Gastroesophageal sphincter (tissue), 3 donors: ENCODE data around the gene RALY.

Source experiments
- POLR2A ChIP-seq, 2 donors: fragments of 450-650 bp; IDR thresholded peaks; one replicate each; pipeline ENCODE4 v1.6.1; 2017; ENCODE audit warnings: antibody characterized with exemption in 2 of 2, mild to moderate bottlenecking in 2 of 2, moderate library complexity in 1 of 2
- TF ChIP-seq, protein P1 (sequence below), 4 experiments: fragments of 200-600 bp in 2 of 4; fragments of 450-650 bp in 2 of 4; sonication (generic) in 1 of 4; IDR thresholded peaks; one replicate each; pipeline ENCODE4 v1.5.1; 2017 to 2019; ENCODE audit warnings: antibody characterized with exemption in 4 of 4, mild to moderate bottlenecking in 2 of 4, moderate library complexity in 2 of 4

DNA sequence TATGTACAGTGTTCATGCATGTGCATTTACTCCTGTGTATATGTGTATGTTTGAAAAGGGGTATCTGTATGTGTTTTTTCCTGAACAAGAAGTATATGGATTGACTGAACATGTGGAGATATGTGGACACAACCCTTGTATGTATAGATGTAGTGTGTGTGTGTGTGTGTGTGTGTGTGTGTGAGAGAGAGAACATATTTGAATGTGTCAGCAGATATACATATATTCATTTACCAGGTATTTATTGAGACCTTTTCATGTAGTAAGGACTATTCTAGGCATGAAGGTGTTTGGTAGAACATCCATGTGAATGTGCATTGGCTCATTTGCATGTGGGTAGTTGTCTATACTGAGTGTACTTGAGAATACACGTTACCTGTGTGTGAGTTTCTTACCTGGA lies 79.1 kb downstream of the RALY start:
- TF ChIP-seq POLR2A (IDR thresholded peaks at IDR 0.05): no peak
- TF ChIP-seq, protein P1, sequence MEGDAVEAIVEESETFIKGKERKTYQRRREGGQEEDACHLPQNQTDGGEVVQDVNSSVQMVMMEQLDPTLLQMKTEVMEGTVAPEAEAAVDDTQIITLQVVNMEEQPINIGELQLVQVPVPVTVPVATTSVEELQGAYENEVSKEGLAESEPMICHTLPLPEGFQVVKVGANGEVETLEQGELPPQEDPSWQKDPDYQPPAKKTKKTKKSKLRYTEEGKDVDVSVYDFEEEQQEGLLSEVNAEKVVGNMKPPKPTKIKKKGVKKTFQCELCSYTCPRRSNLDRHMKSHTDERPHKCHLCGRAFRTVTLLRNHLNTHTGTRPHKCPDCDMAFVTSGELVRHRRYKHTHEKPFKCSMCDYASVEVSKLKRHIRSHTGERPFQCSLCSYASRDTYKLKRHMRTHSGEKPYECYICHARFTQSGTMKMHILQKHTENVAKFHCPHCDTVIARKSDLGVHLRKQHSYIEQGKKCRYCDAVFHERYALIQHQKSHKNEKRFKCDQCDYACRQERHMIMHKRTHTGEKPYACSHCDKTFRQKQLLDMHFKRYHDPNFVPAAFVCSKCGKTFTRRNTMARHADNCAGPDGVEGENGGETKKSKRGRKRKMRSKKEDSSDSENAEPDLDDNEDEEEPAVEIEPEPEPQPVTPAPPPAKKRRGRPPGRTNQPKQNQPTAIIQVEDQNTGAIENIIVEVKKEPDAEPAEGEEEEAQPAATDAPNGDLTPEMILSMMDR (IDR thresholded peaks at IDR 0.05): no peak
